NCI-H1092 treated with DMSO at 0.1 percent for 48 hours (cell line): ENCODE results near the gene COL27A1.

ENCODE experiments used
- DNase-seq: peaks from one replicate; lab custom pipeline; 2025; lab: John Stamatoyannopoulos, UW

The COL27A1 gene

GRCh38 chr9:114206221-114206789 lies 51.0 kb downstream of the COL27A1 start:
- DNase-seq: no peak

GRCh38 chr9:114207034-114207810 lies 51.9 kb downstream of the COL27A1 start:
- DNase-seq: no peak

GRCh38 chr9:114207845-114208244 lies 52.5 kb downstream of the COL27A1 start:
- no peak for DNase-seq

GRCh38 chr9:114209151-114209550 lies 53.8 kb downstream of the COL27A1 start:
- no peak for DNase-seq

- DNase-seq: no peak
Measured at GRCh38 chr9:114210136-114210535, 54.8 kb downstream of the COL27A1 start.

- no peak for DNase-seq
Measured at GRCh38 chr9:114210691-114211276, 55.4 kb downstream of the COL27A1 start.

GRCh38 chr9:114212826-114213225 lies 57.5 kb downstream of the COL27A1 start:
- DNase-seq: no peak

- DNase-seq: no peak
Measured at GRCh38 chr9:114213566-114213965, 58.2 kb downstream of the COL27A1 start.

GRCh38 chr9:114214181-114214580 lies 58.8 kb downstream of the COL27A1 start:
- DNase-seq: no peak

GRCh38 chr9:114214686-114215414 lies 59.5 kb downstream of the COL27A1 start:
- DNase-seq: no peak

GRCh38 chr9:114216081-114216480 lies 60.7 kb downstream of the COL27A1 start:
- no peak for DNase-seq

- DNase-seq: no peak
Measured at GRCh38 chr9:114216976-114217375, 61.6 kb downstream of the COL27A1 start.

GRCh38 chr9:114218264-114219120 lies 63.2 kb downstream of the COL27A1 start:
- DNase-seq: no peak

GRCh38 chr9:114220061-114220541 lies 64.8 kb downstream of the COL27A1 start:
- DNase-seq: no peak

GRCh38 chr9:114221706-114222465 lies 66.5 kb downstream of the COL27A1 start:
- no peak for DNase-seq

- no peak for DNase-seq
Measured at GRCh38 chr9:114223564-114224246, 68.4 kb downstream of the COL27A1 start.

- DNase-seq: peak; percentile 5
Measured at GRCh38 chr9:114224247-114224610, 68.9 kb downstream of the COL27A1 start.

- DNase-seq: no peak
Measured at GRCh38 chr9:114225561-114226212, 70.3 kb downstream of the COL27A1 start.

- no peak for DNase-seq
Measured at GRCh38 chr9:114226246-114227055, 71.1 kb downstream of the COL27A1 start.
